ENCODE results near the gene SLC26A5. TPM values are rescaled to one million over a fixed set of nuclear protein-coding genes. Genes with fewer than 3 reads are reported as not detected.

Gene SLC26A5
- total and polyA plus RNA-seq, 7 donors: 0.04 to 0.54 (median 0.34) TPM; not detected in 3

DNA sequence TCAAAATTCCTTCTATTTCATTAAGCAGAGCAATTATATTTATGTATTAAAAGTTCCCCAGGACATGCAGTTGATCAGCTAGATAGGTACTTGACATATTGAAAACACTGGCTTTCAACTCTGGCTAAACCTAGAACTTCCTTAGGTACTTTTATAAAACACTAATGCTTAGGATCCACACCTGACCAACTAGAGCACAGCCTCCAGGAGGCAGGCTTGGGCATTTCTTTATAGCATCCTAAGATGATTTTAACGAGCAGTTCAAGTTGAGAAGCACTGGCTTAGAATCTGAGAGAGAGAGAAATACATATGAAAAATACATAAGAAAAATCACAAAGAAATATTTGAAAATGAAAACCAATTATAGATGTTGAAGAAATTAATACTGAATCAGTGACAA lies 20.8 kb downstream of the SLC26A5 start:
- no peak for DNase-seq
- Histone ChIP-seq H3K4me3 (no peak overlapping the region), H3K36me3 (no peaks in the 10 kb centered on the region), H3K27me3 (no peaks in the 10 kb centered on the region), H3K27ac (no peak overlapping the region), H3K4me1 (no peaks in the 10 kb centered on the region), H3K9me3 (no peaks in the 10 kb centered on the region)
- 30 to 58% methylated on average over 1 of the region's 1 CpG for WGBS, 2 donors
- TF ChIP-seq, protein P1, sequence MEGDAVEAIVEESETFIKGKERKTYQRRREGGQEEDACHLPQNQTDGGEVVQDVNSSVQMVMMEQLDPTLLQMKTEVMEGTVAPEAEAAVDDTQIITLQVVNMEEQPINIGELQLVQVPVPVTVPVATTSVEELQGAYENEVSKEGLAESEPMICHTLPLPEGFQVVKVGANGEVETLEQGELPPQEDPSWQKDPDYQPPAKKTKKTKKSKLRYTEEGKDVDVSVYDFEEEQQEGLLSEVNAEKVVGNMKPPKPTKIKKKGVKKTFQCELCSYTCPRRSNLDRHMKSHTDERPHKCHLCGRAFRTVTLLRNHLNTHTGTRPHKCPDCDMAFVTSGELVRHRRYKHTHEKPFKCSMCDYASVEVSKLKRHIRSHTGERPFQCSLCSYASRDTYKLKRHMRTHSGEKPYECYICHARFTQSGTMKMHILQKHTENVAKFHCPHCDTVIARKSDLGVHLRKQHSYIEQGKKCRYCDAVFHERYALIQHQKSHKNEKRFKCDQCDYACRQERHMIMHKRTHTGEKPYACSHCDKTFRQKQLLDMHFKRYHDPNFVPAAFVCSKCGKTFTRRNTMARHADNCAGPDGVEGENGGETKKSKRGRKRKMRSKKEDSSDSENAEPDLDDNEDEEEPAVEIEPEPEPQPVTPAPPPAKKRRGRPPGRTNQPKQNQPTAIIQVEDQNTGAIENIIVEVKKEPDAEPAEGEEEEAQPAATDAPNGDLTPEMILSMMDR (IDR thresholded peaks at IDR 0.05): no peak
- intact Hi-C loops (cut with DNase I): no loop called here

DNA sequence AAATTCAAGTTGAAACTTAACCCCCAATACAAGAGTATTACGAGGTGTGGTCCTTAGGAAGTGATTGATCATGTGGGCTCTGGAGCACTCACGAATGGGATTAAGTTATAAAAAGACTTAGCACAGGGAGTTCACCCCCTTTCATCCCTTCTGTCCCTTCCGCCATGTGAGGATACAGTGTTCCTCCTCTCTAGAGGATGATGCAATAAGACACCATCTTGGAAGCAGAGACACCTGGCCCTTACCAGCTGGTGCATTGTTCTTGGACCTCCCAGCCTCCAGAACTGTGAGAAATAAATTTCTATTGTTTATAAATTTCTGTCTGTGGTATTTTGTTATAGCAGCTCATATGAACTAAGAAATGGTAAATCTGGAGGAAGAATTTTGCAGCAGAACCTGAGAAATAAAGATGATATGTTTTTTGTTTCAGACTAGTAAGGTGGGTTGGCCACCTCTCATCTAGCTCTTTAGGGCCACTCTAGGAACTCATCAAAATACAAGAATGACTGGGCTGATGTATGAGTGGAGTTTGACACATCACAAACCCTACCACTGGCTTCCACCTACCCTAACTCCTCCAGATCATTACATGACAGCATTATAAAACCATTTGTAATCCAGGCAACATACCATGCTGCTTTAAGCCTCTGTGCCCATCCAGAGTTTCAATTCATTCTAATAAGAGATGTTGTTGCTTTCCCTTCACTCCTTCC lies 22.4 kb downstream of the SLC26A5 start:
- H3K9me3 ChIP-seq: no peaks in the 10 kb centered on the region
- no peak overlapping the region for H3K27ac ChIP-seq
- no peaks in the 10 kb centered on the region for H3K36me3 ChIP-seq
- DNase-seq: no peak
- WGBS, 2 donors: 82 to 95% methylated on average over 3 of the region's 3 CpGs
- intact Hi-C loops (cut with DNase I): no loop called here
- H3K4me3 ChIP-seq: no peak overlapping the region
- no peaks in the 10 kb centered on the region for H3K4me1 ChIP-seq
- no peak for TF ChIP-seq POLR2AphosphoS5 (IDR thresholded peaks at IDR 0.05)
- TF ChIP-seq, protein P1 (IDR thresholded peaks at IDR 0.05): no peak
- no peak for TF ChIP-seq EP300 (IDR thresholded peaks at IDR 0.05)
- TF ChIP-seq POLR2A (IDR thresholded peaks at IDR 0.05): no peak
- no peaks in the 10 kb centered on the region for H3K27me3 ChIP-seq

DNA sequence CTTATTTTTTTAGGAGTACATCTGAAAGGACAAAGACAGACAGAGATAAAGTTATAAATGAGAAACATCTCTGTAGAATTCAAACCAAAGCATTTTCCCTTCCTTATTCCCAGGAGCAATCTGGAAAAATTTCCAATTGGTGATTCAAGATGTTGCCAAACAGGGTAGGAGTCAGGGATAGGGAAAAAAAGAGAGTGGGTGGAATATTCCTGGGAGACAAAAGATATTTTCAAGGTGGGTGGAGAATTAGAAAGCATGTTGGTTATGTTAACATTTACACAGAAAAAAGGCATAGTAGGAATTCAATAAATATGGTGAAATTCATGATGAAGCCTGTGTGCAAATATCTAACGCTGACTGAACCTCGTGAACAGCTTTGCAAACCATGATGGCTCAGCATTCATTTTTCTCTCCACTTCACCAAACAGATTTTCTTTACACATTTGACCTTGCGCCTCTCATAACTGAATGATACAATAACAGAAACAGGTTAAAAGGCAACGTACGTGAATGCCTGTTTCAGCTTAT lies 25.1 kb downstream of the SLC26A5 start:
- Histone ChIP-seq H3K4me1 (no peaks in the 10 kb centered on the region), H3K4me3 (no peak overlapping the region), H3K27me3 (no peaks in the 10 kb centered on the region), H3K27ac (no peak overlapping the region), H3K36me3 (no peaks in the 10 kb centered on the region), H3K9me3 (no peaks in the 10 kb centered on the region)
- intact Hi-C loops (cut with DNase I): no loop called here
- no peak for DNase-seq
- WGBS, 2 donors: 91 to 96% methylated on average over 5 of the region's 5 CpGs
- TF ChIP-seq, protein P1 (IDR thresholded peaks at IDR 0.05): no peak
- TF ChIP-seq EP300 (IDR thresholded peaks at IDR 0.05) (no peak), POLR2AphosphoS5 (IDR thresholded peaks at IDR 0.05) (no peak), POLR2A (IDR thresholded peaks at IDR 0.05) (no peak)

DNA sequence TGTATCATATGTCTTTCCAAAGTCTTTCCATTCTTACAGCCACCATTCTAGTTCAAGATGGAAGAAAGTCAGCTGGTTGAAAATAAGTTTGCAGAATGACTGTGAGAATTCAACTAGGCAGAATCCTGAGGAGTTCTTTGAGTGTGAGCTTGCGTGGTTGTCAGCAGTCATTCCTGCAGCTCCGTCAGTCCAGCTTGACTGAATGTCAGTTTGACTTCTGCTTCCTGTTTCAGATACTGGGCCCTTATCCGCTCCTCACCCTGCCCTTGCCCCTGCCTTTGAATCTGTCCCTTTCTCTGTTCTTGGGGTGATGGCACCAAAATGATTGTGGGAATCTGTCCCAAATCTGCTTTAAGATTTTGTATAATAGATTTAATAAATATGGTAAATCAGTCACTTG lies 27.8 kb downstream of the SLC26A5 start:
- H3K27ac ChIP-seq: no peak overlapping the region
- intact Hi-C loops (cut with DNase I): no loop called here
- 80 to 89% methylated on average over 3 of the region's 3 CpGs for WGBS, 2 donors
- H3K27me3 ChIP-seq: no peaks in the 10 kb centered on the region
- no peak for TF ChIP-seq POLR2A (IDR thresholded peaks at IDR 0.05)
- TF ChIP-seq EP300 (IDR thresholded peaks at IDR 0.05): no peak
- H3K9me3 ChIP-seq: no peaks in the 10 kb centered on the region
- no peaks in the 10 kb centered on the region for H3K36me3 ChIP-seq
- DNase-seq: no peak
- no peaks in the 10 kb centered on the region for H3K4me1 ChIP-seq
- H3K4me3 ChIP-seq: no peak overlapping the region

DNA sequence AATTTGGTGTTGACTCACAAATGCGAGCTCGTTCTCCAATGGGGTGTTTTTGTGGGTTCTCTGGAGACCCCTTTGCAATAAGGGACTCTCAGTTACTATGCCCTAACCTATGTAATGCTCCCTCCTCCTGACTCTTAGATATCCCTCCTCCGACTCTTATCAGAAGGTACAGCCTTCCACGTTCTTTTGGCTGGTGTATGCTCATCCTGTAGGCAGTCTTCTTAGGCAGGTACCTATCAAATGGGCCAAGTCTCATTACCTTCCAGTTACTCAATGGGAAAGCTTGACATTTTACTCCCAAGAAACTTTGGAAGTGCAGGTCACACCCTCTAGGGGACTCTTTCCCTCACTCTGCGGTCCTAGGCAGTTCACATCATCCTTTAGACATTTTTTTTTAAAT lies 32.6 kb downstream of the SLC26A5 start:
- no peak for DNase-seq
- Histone ChIP-seq H3K36me3 (no peaks in the 10 kb centered on the region), H3K4me3 (no peak overlapping the region), H3K27me3 (no peaks in the 10 kb centered on the region), H3K9me3 (no peaks in the 10 kb centered on the region), H3K4me1 (no peaks in the 10 kb centered on the region), H3K27ac (no peak overlapping the region)
- no peak for TF ChIP-seq POLR2AphosphoS5 (IDR thresholded peaks at IDR 0.05)
- TF ChIP-seq EP300 (IDR thresholded peaks at IDR 0.05): no peak
- no peak for TF ChIP-seq POLR2A (IDR thresholded peaks at IDR 0.05)
- TF ChIP-seq, protein P1 (IDR thresholded peaks at IDR 0.05): no peak
- WGBS, 2 donors: 90 to 91% methylated on average over 5 of the region's 5 CpGs
- intact Hi-C loops (cut with DNase I): no loop called here

Data from sigmoid colon (tissue), 7 donors.